Right hindlimb (tissue), 1 donor: ENCODE measurements around the gene CDH13.

ENCODE experiments used
- DNase-seq: peaks from one replicate; pipeline ENCODE4 v3.0.0-alpha.2; 2018

Gene CDH13

GRCh38 chr16:82653550-82654511 is 27.1 kb downstream of the CDH13 start:
- peak; percentile 34 for DNase-seq

- DNase-seq = no peak
Observed at GRCh38 chr16:82655072-82655714, 28.4 kb downstream of the CDH13 start.

GRCh38 chr16:82655720-82656490 is 29.1 kb downstream of the CDH13 start:
- no peak for DNase-seq

GRCh38 chr16:82657239-82657638 is 30.5 kb downstream of the CDH13 start:
- no peak for DNase-seq

- DNase-seq = no peak
Observed at GRCh38 chr16:82657786-82658185, 31.0 kb downstream of the CDH13 start.

- DNase-seq = no peak
Observed at GRCh38 chr16:82658796-82659195, 32.0 kb downstream of the CDH13 start.

- DNase-seq = peak; percentile 86
Observed at GRCh38 chr16:82660075-82660645, 33.4 kb downstream of the CDH13 start.

GRCh38 chr16:82660966-82661365 is 34.2 kb downstream of the CDH13 start:
- peak; percentile 27 for DNase-seq

GRCh38 chr16:82664181-82664580 is 37.4 kb downstream of the CDH13 start:
- DNase-seq = no peak

- no peak for DNase-seq
Observed at GRCh38 chr16:82665025-82665424, 38.3 kb downstream of the CDH13 start.

- DNase-seq = no peak
Observed at GRCh38 chr16:82667437-82667836, 40.7 kb downstream of the CDH13 start.

- DNase-seq = no peak
Observed at GRCh38 chr16:82668094-82668493, 41.3 kb downstream of the CDH13 start.

GRCh38 chr16:82671741-82672140 is 45.0 kb downstream of the CDH13 start:
- no peak for DNase-seq

GRCh38 chr16:82672676-82673075 is 45.9 kb downstream of the CDH13 start:
- DNase-seq = no peak

GRCh38 chr16:82675300-82675699 is 48.5 kb downstream of the CDH13 start:
- DNase-seq = no peak

- no peak for DNase-seq
Observed at GRCh38 chr16:82681592-82681991, 54.8 kb downstream of the CDH13 start.

GRCh38 chr16:82682767-82683166 is 56.0 kb downstream of the CDH13 start:
- DNase-seq = no peak

GRCh38 chr16:82684256-82684655 is 57.5 kb downstream of the CDH13 start:
- no peak for DNase-seq

GRCh38 chr16:82685526-82685925 is 58.8 kb downstream of the CDH13 start:
- no peak for DNase-seq

- no peak for DNase-seq
Observed at GRCh38 chr16:82694239-82694874, 67.6 kb downstream of the CDH13 start.

GRCh38 chr16:82695806-82696205 is 69.0 kb downstream of the CDH13 start:
- DNase-seq = no peak

GRCh38 chr16:82699260-82699659 is 72.5 kb downstream of the CDH13 start:
- no peak for DNase-seq
